Endothelial cell of umbilical vein (primary cell): Measurements from ENCODE around the gene MEGF10. TPM values are rescaled to one million over a fixed set of nuclear protein-coding genes. Genes with fewer than 3 reads are reported as not detected.

Experiments used
- BruUV-seq: library from RNA; stranded (reverse); fragments of 400-500 nt; replicated peaks from 2 replicates; lab custom pipeline; 2021; lab: Mats Ljungman, UMichigan
- CTCF ChIA-PET: fragments of 300-600, 350-600 bp; sonication (Branson Sonifier 250); formaldehyde crosslinking; loops from one replicate; lab custom pipeline; 2021; ENCODE audit warnings: antibody characterized with exemption, inconsistent platforms; lab: Charles Lee
- POLR2A ChIA-PET: fragments of 300-600, 350-600 bp; sonication (Branson Sonifier 250); formaldehyde crosslinking; loops from one replicate; lab custom pipeline; 2021; ENCODE audit warnings: antibody characterized with exemption, inconsistent platforms; lab: Charles Lee
- DNase-seq: peaks from one replicate; pipeline ENCODE4 v3.0.0-alpha.2; 2011; ENCODE audit warnings: low read depth, low spot score
- FAIRE-seq: peaks from 2 replicates; lab custom pipeline; 2011; peaks lifted over from hg19 to GRCh38; lab: Jason Lieb, UNC
- H2AFZ ChIP-seq: 2 replicates; pipeline ENCODE4 v1.6.0; 2012; ENCODE audit warnings: low read depth, low read length, control low read depth, inconsistent platforms
- H3K27ac ChIP-seq: 2 replicates; pipeline ENCODE4 v1.5.1; 2011; ENCODE audit warnings: low read depth, mild to moderate bottlenecking, control low read depth, low read length, moderate library complexity; ENCODE audit not compliant: insufficient read depth
- H3K27me3 ChIP-seq, 2 experiments: 2 replicates each; pipeline versions ENCODE4 v1.6.0 to v1.6.1; 2011; ENCODE audit warnings: low read length in 2 of 2, mixed read lengths in 1 of 2; ENCODE audit not compliant: control insufficient read depth in 2 of 2, insufficient read depth in 2 of 2
- H3K36me3 ChIP-seq, 2 experiments: 2 replicates in 1 of 2; 3 replicates in 1 of 2; pipeline ENCODE4 v1.5.1; 2011; ENCODE audit warnings: low read length in 2 of 2, mild to moderate bottlenecking in 1 of 2, moderate library complexity in 1 of 2; ENCODE audit not compliant: control insufficient read depth in 2 of 2, insufficient read depth in 2 of 2; ENCODE audit errors: extremely low read depth in 1 of 2
- H3K4me1 ChIP-seq: 3 replicates; pipeline ENCODE4 v1.5.1; 2011; ENCODE audit warnings: mild to moderate bottlenecking, low read length; ENCODE audit not compliant: control insufficient read depth, insufficient read depth; ENCODE audit errors: extremely low read depth
- H3K4me2 ChIP-seq: 2 replicates; pipeline ENCODE4 v1.6.1; 2011; ENCODE audit warnings: low read length, control low read depth, mixed read lengths; ENCODE audit not compliant: insufficient read depth
- H3K4me3 ChIP-seq, 3 experiments: fragments of 200-600 bp in 1 of 3; sonication (generic), shearing (Covaris generic) in 1 of 3; replicated peaks in 1 of 3; 2 replicates each; pipeline ENCODE4 v1.5.1; 2011 to 2016; ENCODE audit warnings: control low read depth in 3 of 3, low read length in 3 of 3, mild to moderate bottlenecking in 2 of 3, inconsistent platforms in 1 of 3, low read depth in 1 of 3, moderate library complexity in 1 of 3; ENCODE audit not compliant: insufficient read depth in 1 of 3
- H3K79me2 ChIP-seq: 2 replicates; pipeline ENCODE4 v1.6.0; 2012; ENCODE audit warnings: low read length, inconsistent platforms; ENCODE audit not compliant: control insufficient read depth, insufficient read depth
- H3K9ac ChIP-seq: replicated peaks from 2 replicates; pipeline ENCODE3; 2011; ENCODE audit warnings: low read length, control low read depth; ENCODE audit not compliant: insufficient read depth; ENCODE audit errors: extremely low read depth
- H3K9me1 ChIP-seq: replicated peaks from 3 replicates; pipeline ENCODE4 v1.6.0; 2011; ENCODE audit warnings: mild to moderate bottlenecking, low read length; ENCODE audit not compliant: control insufficient read depth, insufficient read depth; ENCODE audit errors: extremely low read depth
- H3K9me3 ChIP-seq: replicated peaks from 2 replicates; pipeline ENCODE4 v1.5.1; 2012; ENCODE audit warnings: low read length, inconsistent platforms; ENCODE audit not compliant: control insufficient read depth, insufficient read depth
- H4K20me1 ChIP-seq: replicated peaks from 2 replicates; pipeline ENCODE3; 2011; ENCODE audit warnings: mild to moderate bottlenecking, low read length; ENCODE audit not compliant: control insufficient read depth, insufficient read depth; ENCODE audit errors: extremely low read depth
- CTCF ChIP-seq, 2 donors: IDR thresholded peaks; 1 replicate in 1 of 2; 2 replicates in 1 of 2; pipeline ENCODE4 v1.5.1; 2011; ENCODE audit warnings: low read length in 2 of 2, mild to moderate bottlenecking in 2 of 2, moderate library complexity in 2 of 2, control low read depth in 1 of 2, inconsistent platforms in 1 of 2, low read depth in 1 of 2; ENCODE audit not compliant: insufficient read depth in 1 of 2; ENCODE audit errors: extremely low read depth in 1 of 2
- EZH2 ChIP-seq: IDR thresholded peaks from 2 replicates; pipeline ENCODE4 v1.6.1; 2012; ENCODE audit warnings: borderline replicate concordance, low read depth, mild to moderate bottlenecking, moderate library complexity, low read length, inconsistent platforms; ENCODE audit not compliant: severe bottlenecking
- FOS ChIP-seq: IDR thresholded peaks from 2 replicates; pipeline ENCODE4 v1.6.1; 2011; ENCODE audit warnings: mild to moderate bottlenecking, low read length, moderate library complexity, borderline replicate concordance; ENCODE audit not compliant: insufficient read depth
- GATA2 ChIP-seq: IDR thresholded peaks from 2 replicates; pipeline ENCODE4 v1.7.0; 2011; ENCODE audit warnings: low read depth, mild to moderate bottlenecking, moderate library complexity, mixed read lengths, low read length; ENCODE audit not compliant: insufficient read length, insufficient read depth
- JUN ChIP-seq: IDR thresholded peaks from 2 replicates; pipeline ENCODE4 v1.6.1; 2011; ENCODE audit warnings: borderline replicate concordance, low read depth; ENCODE audit not compliant: insufficient read length, insufficient read depth
- MAX ChIP-seq: IDR thresholded peaks from 2 replicates; pipeline ENCODE4 v1.6.1; 2011; ENCODE audit not compliant: insufficient read depth, insufficient read length
- MYC ChIP-seq: IDR thresholded peaks from one replicate; pipeline ENCODE4 v1.6.1; 2011; ENCODE audit warnings: mild to moderate bottlenecking, low read depth, low read length
- POLR2A ChIP-seq: IDR thresholded peaks from 2 replicates; pipeline ENCODE4 v1.6.1; 2012; ENCODE audit warnings: low read depth, mild to moderate bottlenecking, control low read depth, low read length
- POLR2AphosphoS5 ChIP-seq: IDR thresholded peaks from 2 replicates; pipeline ENCODE4 v1.6.1; 2012; ENCODE audit warnings: low read depth, mild to moderate bottlenecking, control low read depth, low read length, moderate library complexity; ENCODE audit not compliant: insufficient read depth
- dilution Hi-C: fragments of 300-500 bp; cut with MboI; formaldehyde crosslinking; loops from one replicate; pipeline ENCODE4 v1.15.0; 2019; ENCODE audit warnings: low sequenced_read_pairs; ENCODE audit not compliant: extremely low pct_ligation_motif_present
- intact Hi-C: fragments of 100-400 bp; cut with micrococcal nuclease; formaldehyde crosslinking; loops from one replicate; pipeline ENCODE4 v1.10.0; 2022
- polyA plus RNA-seq, 4 experiments: library from polyadenylated mRNA; depleted of rRNA in 3 of 4; stranded (reverse) in 3 of 4; unstranded in 1 of 4; fragments of >200 nt; gene quantifications; 2 replicates each; pipeline versions ENCODE4 v1.2.1 to v1.2.3, GENCODE V29; 2011 to 2012; ENCODE audit warnings: missing spikeins in 1 of 4
- total RNA-seq: library from RNA; stranded (reverse); gene quantifications from 2 replicates; pipeline ENCODE4 v1.2.3, GENCODE V29; 2021

MEGF10 gene
- total and polyA plus RNA-seq, 2 donors (not counting 3 experiments of a cell fraction or from before 2014, with no cell fraction given): 0.30 to 1.00 TPM

GRCh38 chr5:127331890-127332649, 41.5 kb downstream of the MEGF10 start:
- no peak overlapping the region for H3K27ac ChIP-seq
- no TSS peak for BruUV-seq
- dilution Hi-C loops: no loop called here
- no peaks in the 10 kb centered on the region for H3K4me1 ChIP-seq
- no peak overlapping the region for H2AFZ ChIP-seq
- H3K9me1 ChIP-seq: no peaks in the 10 kb centered on the region
- POLR2A ChIA-PET: no interaction called here
- intact Hi-C loops: no loop called here
- H3K4me3 ChIP-seq: no peak overlapping the region
- no peak overlapping the region for H3K4me2 ChIP-seq
- H3K27me3 ChIP-seq: peaks cover 19 to 40% of the 10 kb centered on the region in 2 experiments
- H3K79me2 ChIP-seq: no peaks in the 10 kb centered on the region
- no peak for TF ChIP-seq JUN
- TF ChIP-seq GATA2: no peak
- TF ChIP-seq POLR2A: no peak
- TF ChIP-seq MYC: no peak
- TF ChIP-seq POLR2AphosphoS5: no peak
- no peak for TF ChIP-seq MAX
- no peak for TF ChIP-seq FOS
- no peak for TF ChIP-seq CTCF (IDR thresholded peaks at IDR 0.05; ENCODE audit: extremely low read depth in 1 of 2, insufficient read depth in 1 of 2, low read depth in 1 of 2, low read length in 2 of 2)
- no peak for TF ChIP-seq EZH2
- H3K9me3 ChIP-seq: no peaks in the 10 kb centered on the region
- no peak overlapping the region for H3K9ac ChIP-seq
- no peak for FAIRE-seq
- CTCF ChIA-PET: no interaction called here
- no peaks in the 10 kb centered on the region for H3K36me3 ChIP-seq
- DNase-seq: no peak
- no peaks in the 10 kb centered on the region for H4K20me1 ChIP-seq
